Spleen (tissue), 13 donors: Measurements from ENCODE around the gene ZNF23. TPM values are rescaled to one million over a fixed set of nuclear protein-coding genes. Genes with fewer than 3 reads are reported as not detected.
A peak's percentile ranks its signal among the peaks of the same experiment; 100 is the strongest.
"Not testable (repeated sequence)": the region's sequence is repeated elsewhere in the genome, so short reads cannot be mapped to it uniquely, and the experiment has no call there.

Experiments used
- DNase-seq: peaks from one replicate; pipeline ENCODE4 v3.0.0-alpha.2; 2020
- H3K27ac ChIP-seq, 8 donors: fragments of 200-600 bp; sonication (generic) in 7 of 8; 1 replicate in 4 of 8; 2 replicates in 4 of 8; pipeline versions ENCODE4 v1.5.0 to v1.8.0; 2016 to 2021; ENCODE audit warnings: inconsistent platforms in 4 of 8, mild to moderate bottlenecking in 4 of 8, moderate library complexity in 1 of 8
- H3K27me3 ChIP-seq, 7 donors: fragments of 200-600 bp; sonication (generic) in 6 of 7; replicated peaks in 1 of 7; 1 replicate in 4 of 7; 2 replicates in 3 of 7; pipeline versions ENCODE4 v1.5.0 to v1.8.0; 2016 to 2021; ENCODE audit warnings: inconsistent platforms in 3 of 7, mild to moderate bottlenecking in 1 of 7
- H3K36me3 ChIP-seq, 6 donors: fragments of 200-600 bp; sonication (generic) in 5 of 6; 1 replicate in 4 of 6; 2 replicates in 2 of 6; pipeline versions ENCODE4 v1.5.0 to v1.8.0; 2016 to 2021; ENCODE audit warnings: inconsistent platforms in 2 of 6
- H3K4me1 ChIP-seq, 6 donors: fragments of 200-600 bp; sonication (generic) in 5 of 6; 1 replicate in 3 of 6; 2 replicates in 3 of 6; pipeline versions ENCODE4 v1.5.0 to v1.8.0; 2016 to 2021; ENCODE audit warnings: inconsistent platforms in 3 of 6
- H3K4me3 ChIP-seq, 8 donors: fragments of 200-600 bp; sonication (generic) in 7 of 8; 1 replicate in 4 of 8; 2 replicates in 4 of 8; pipeline versions ENCODE4 v1.5.0 to v1.8.0; 2016 to 2021; ENCODE audit warnings: inconsistent platforms in 4 of 8, mild to moderate bottlenecking in 4 of 8, moderate library complexity in 2 of 8
- H3K9me3 ChIP-seq, 8 donors: fragments of 200-600 bp; sonication (generic) in 7 of 8; 1 replicate in 4 of 8; 2 replicates in 4 of 8; pipeline versions ENCODE4 v1.5.0 to v1.8.0; 2016 to 2021; ENCODE audit warnings: inconsistent platforms in 4 of 8
- CTCF ChIP-seq, 11 experiments: fragments of 200-600 bp in 7 of 11; fragments of 450-650 bp in 4 of 11; sonication (generic) in 4 of 11; IDR thresholded peaks in 8 of 11; conservative IDR thresholded peaks in 3 of 11; 1 replicate in 7 of 11; 2 replicates in 4 of 11; pipeline versions ENCODE4 v1.4.0 to v1.8.0; 2016 to 2021; ENCODE audit warnings: antibody characterized with exemption in 11 of 11, inconsistent platforms in 4 of 11, mild to moderate bottlenecking in 1 of 11
- POLR2A ChIP-seq, 3 donors: fragments of 450-650 bp; IDR thresholded peaks; one replicate each; pipeline ENCODE4 v1.5.1; 2017; ENCODE audit warnings: antibody characterized with exemption in 3 of 3, mild to moderate bottlenecking in 1 of 3
- POLR2AphosphoS5 ChIP-seq, 3 donors: sonication (generic); formaldehyde crosslinking; IDR thresholded peaks; one replicate each; pipeline ENCODE4 v1.5.1; 2017; ENCODE audit warnings: antibody characterized with exemption in 3 of 3
- WGBS, 5 donors: extraction: QIAGEN DNeasy Blood & Tissue Kit in 3 of 5; methylation state at CpG; one replicate each; pipeline versions ENCODE4 v1.1.5 to v1.1.7; 2013 to 2018; 5-methylcytosine and 5-hydroxymethylcytosine counted together
- intact Hi-C: fragments of 100-400 bp; cut with DNase I; formaldehyde crosslinking; loops from one replicate; pipeline ENCODE4 v1.15.0; 2023; ENCODE audit warnings: low total_unique reads
- long read RNA-seq, 2 donors: transcript quantifications; one replicate each; lab custom pipeline, GENCODE V29; 2026
- polyA plus RNA-seq, 3 donors: library from polyadenylated mRNA; stranded (reverse); fragments of 200-250 nt; gene quantifications; one replicate each; pipeline ENCODE4 v1.2.1, GENCODE V29; 2013
- total RNA-seq, 7 donors: library from RNA; depleted of rRNA in 3 of 7; stranded (reverse); fragments of >200 nt in 3 of 7; fragmentation: NEBNext Ultra II Directional in 4 of 7; extraction: Animal tissue kit (Norgen Biotek cat#: 25700) in 4 of 7; gene quantifications; one replicate each; pipeline versions ENCODE4 v1.1.0 to v1.2.1, GENCODE V29; 2016 to 2021
- donor health status: healthy with polysubstance abuse.
- donor health status: DM: no; HTN: no; CAD: no; lungs with moderate emphysema.
- donor health status: DM: no; HTN: no; CAD: no.
- donor health status: Bipolar disorder and iron deficiency.
- donor health status: healthy.
- donor health status: DM: no; HTN: no; CAD: no.
- donor health status: DM: yes; HTN: yes; CAD: no.

The ZNF23 gene
- total RNA-seq = 10 to 100 TPM in 3 of 7 donors, 1 to 10 TPM in 4; 6.3 to 12.4 (median 8.8) TPM
- polyA plus RNA-seq = 10 to 100 TPM in 2 of 3 donors, 1 to 10 TPM in 1; 9.9 to 11.8 (median 11.3) TPM
- long read RNA-seq, donor 1, full-length matches to known transcripts = 4 of 4 reads
- long read RNA-seq, donor 1, partial matches to known transcripts = 0 of 4 reads
- long read RNA-seq, donor 1, other reads (novel, unspliced or antisense) = 0 of 4 reads
- long read RNA-seq, donor 2, full-length matches to known transcripts = 4 of 4 reads
- long read RNA-seq, donor 2, partial matches to known transcripts = 0 of 4 reads
- long read RNA-seq, donor 2, other reads (novel, unspliced or antisense) = 0 of 4 reads

GRCh38 chr16:71461686-71462648 is at the start of gene ZNF23:
TSS of gene ZNF23 (minus strand) at chr16:71462247. CDS start at chr16:71456796, 5,451 bp downstream.
- DNase-seq = peak; percentile 98
- 0 to 1% (median 0%) methylated on average over 14 to 52 of the region's 52 CpGs for WGBS, 5 donors
- Histone ChIP-seq H3K4me1 (peaks cover 11 to 28% (median 21%) of the 10 kb centered on the region in 6 donors), H3K27ac (peak within 1 kb of the TSS; percentile 85 to 93 (median 89)), H3K27me3 (no peaks in the 10 kb centered on the region), H3K9me3 (no peaks in the 10 kb centered on the region), H3K4me3 (peak within 1 kb of the TSS; percentile 63 to 88 (median 72)), H3K36me3 (peaks cover 0 to 5% (median 0%) of the 10 kb centered on the region in 6 donors)
- TF ChIP-seq CTCF (IDR thresholded peaks at IDR 0.05 in 8 of 11, conservative IDR thresholded peaks at IDR 0.05 in 3 of 11) (peak in 1 of 11 experiments; percentile 27), POLR2AphosphoS5 (IDR thresholded peaks at IDR 0.05) (peak; percentile 95 to 97 (median 96)), POLR2A (IDR thresholded peaks at IDR 0.05) (peak in 1 of 3 donors; percentile 33)
- intact Hi-C loops = loop anchor here (2.0 kb wide), 1 partner anchor 21 kb away; no protein-coding TSS in a partner anchor

GRCh38 chr16:71507061-71507460 is 45.0 kb upstream of the ZNF23 start:
- Histone ChIP-seq H3K4me1 (no peaks in the 10 kb centered on the region), H3K27me3 (peaks cover 0 to 9% (median 0%) of the 10 kb centered on the region in 7 donors), H3K27ac (no peak overlapping the region), H3K9me3 (no peaks in the 10 kb centered on the region), H3K4me3 (no peak overlapping the region), H3K36me3 (no peaks in the 10 kb centered on the region)
- 53 to 78% (median 62%) methylated on average over 1 of the region's 1 CpG for WGBS, 5 donors
- intact Hi-C loops = no loop called here
- no peak for DNase-seq
- TF ChIP-seq CTCF (IDR thresholded peaks at IDR 0.05 in 8 of 11, conservative IDR thresholded peaks at IDR 0.05 in 3 of 11) = no peak
- TF ChIP-seq POLR2AphosphoS5 (IDR thresholded peaks at IDR 0.05) = no peak
- TF ChIP-seq POLR2A (IDR thresholded peaks at IDR 0.05) = no peak

GRCh38 chr16:71504901-71505300 is 42.9 kb upstream of the ZNF23 start:
- TF ChIP-seq CTCF (IDR thresholded peaks at IDR 0.05 in 8 of 11, conservative IDR thresholded peaks at IDR 0.05 in 3 of 11) = no peak
- no peak for TF ChIP-seq POLR2A (IDR thresholded peaks at IDR 0.05)
- TF ChIP-seq POLR2AphosphoS5 (IDR thresholded peaks at IDR 0.05) = no peak
- no peak overlapping the region for H3K4me3 ChIP-seq
- 85 to 93% (median 89%) methylated on average over 5 of the region's 5 CpGs for WGBS, 5 donors
- peaks cover 0 to 9% (median 0%) of the 10 kb centered on the region in 7 donors for H3K27me3 ChIP-seq
- H3K4me1 ChIP-seq = no peaks in the 10 kb centered on the region
- intact Hi-C loops = no loop called here
- no peaks in the 10 kb centered on the region for H3K9me3 ChIP-seq
- H3K36me3 ChIP-seq = no peaks in the 10 kb centered on the region
- DNase-seq = no peak
- no peak overlapping the region for H3K27ac ChIP-seq

GRCh38 chr16:71504051-71504450 is 42.0 kb upstream of the ZNF23 start:
- 67 to 83% (median 81%) methylated on average over 7 of the region's 7 CpGs for WGBS, 5 donors
- H3K4me3 ChIP-seq, intact Hi-C loops, DNase-seq, H3K27ac ChIP-seq, H3K4me1 ChIP-seq, H3K36me3 ChIP-seq, H3K27me3 ChIP-seq, H3K9me3 ChIP-seq: not testable (repeated sequence)
